HG02943 (cell line): ENCODE results near the gene PRAMEF11.
"Not testable (repeated sequence)": the region's sequence is repeated elsewhere in the genome, so short reads cannot be mapped to it uniquely, and the experiment has no call there.

ENCODE experiments used
- ATAC-seq: cut with Tn5 transposase; IDR thresholded peaks from one replicate; pipeline ENCODE4 v1.9.1; 2021; ENCODE audit warnings: mild to moderate bottlenecking, low read depth, moderate library complexity; ENCODE audit not compliant: unreplicated experiment

The PRAMEF11 gene

DNA sequence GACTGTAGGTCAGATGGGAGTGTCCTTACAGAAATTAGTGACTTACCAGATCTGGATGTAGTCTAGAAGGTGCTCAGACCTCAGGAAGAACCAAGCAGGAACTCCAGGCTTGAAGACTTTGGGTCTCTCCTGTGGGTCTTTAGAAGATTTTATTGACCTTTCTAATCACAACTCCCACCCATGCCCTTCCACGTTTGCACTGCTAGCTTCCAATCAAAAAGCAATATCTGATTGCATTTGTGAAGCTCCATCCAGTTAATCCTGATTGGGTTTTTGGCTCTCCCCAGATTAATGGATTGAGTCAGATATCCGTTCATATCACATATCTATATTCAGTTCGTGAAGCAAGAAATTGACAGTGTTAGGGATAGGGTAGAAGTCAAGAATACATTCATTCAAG lies at the start of gene PRAMEF11:
Gene PRAMEF11 (minus strand): TSS at position 101 of the 400 bp plus-strand sequence. CDS start 2,621 bp downstream, outside the sequence.
- ATAC-seq = not testable (repeated sequence)

- ATAC-seq = not testable (repeated sequence)
These were observed 47.2 kb upstream of the PRAMEF11 start for GRCh38 chr1:12878453-12878852.

GRCh38 chr1:12863131-12863880 lies 32.1 kb upstream of the PRAMEF11 start:
- not testable (repeated sequence) for ATAC-seq

DNA sequence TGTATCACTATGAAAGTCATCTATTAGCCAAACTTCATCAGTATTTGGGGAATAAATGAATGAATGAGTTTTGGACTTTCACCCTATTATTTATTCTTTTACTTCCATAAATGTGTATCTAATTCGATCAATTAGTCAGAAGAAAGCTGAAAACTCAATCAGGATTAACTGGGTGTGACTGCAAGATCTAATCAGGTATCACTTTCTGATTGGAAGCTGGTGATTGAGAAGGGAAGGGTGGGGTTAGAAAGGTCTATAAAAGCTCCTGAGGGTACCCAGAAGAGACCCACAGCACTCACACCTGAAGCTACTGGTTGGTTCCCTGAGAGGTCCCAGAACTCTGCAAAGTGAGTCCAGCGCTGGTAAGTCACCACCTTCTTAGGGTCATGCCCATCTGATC lies 25.6 kb upstream of the PRAMEF11 start, which contains the start of gene PRAMEF2:
Gene PRAMEF2 (plus strand): TSS at position 301 of the 400 bp plus-strand sequence. CDS start 1,924 bp downstream, outside the sequence.
- ATAC-seq = not testable (repeated sequence)

- ATAC-seq = no peak
These were observed 20.6 kb upstream of the PRAMEF11 start for GRCh38 chr1:12851779-12852178.

DNA sequence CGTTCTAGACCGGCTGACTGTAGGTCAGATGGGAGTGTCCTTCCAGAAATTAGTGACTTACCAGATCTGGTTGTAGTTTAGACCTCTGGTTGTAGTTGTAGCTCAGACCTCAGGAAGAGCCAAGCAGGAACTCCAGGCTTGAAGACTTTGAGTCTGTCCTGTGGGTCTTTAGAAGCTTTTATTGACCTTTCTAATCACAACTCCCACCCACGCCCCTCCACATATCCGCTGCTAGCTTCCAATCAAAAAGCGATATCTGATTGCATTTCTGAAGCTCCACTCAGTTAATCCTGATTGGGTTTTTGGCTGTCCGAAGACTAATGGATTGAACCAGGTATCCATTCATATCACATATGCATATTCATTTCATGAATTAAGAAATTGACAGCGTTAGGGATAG lies 17.4 kb upstream of the PRAMEF11 start, which contains the start of gene HNRNPCL1:
Gene HNRNPCL1 (minus strand): TSS at position 101 of the 400 bp plus-strand sequence. CDS start 431 bp downstream, outside the sequence.
- not testable (repeated sequence) for ATAC-seq

- not testable (repeated sequence) for ATAC-seq
These were observed 2.0 kb upstream of the PRAMEF11 start for GRCh38 chr1:12833251-12833650.

DNA sequence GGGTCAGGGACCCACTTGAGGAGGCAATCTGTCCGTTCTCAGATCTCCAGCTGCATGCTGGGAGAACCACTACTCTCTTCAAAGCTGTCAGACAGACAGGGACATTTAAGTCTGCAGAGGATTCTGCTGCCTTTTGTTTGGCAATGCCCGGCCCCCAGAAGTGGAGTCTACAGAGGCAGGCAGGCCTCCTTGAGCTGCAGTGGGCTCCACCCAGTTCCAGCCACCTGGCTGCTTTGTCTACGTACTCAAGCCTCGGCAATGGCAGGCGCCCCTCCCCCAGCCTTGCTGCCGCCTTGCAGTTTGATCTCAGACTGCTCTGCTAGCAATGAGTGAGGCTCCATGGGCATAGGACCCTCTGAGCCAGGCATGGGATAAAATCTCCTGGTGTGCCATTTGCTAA lies 12.1 kb downstream of the PRAMEF11 start:
- not testable (repeated sequence) for ATAC-seq

- no peak for ATAC-seq
These were observed 19.8 kb downstream of the PRAMEF11 start for GRCh38 chr1:12811409-12811784.

- no peak for ATAC-seq
These were observed 20.4 kb downstream of the PRAMEF11 start for GRCh38 chr1:12810691-12811408.

DNA sequence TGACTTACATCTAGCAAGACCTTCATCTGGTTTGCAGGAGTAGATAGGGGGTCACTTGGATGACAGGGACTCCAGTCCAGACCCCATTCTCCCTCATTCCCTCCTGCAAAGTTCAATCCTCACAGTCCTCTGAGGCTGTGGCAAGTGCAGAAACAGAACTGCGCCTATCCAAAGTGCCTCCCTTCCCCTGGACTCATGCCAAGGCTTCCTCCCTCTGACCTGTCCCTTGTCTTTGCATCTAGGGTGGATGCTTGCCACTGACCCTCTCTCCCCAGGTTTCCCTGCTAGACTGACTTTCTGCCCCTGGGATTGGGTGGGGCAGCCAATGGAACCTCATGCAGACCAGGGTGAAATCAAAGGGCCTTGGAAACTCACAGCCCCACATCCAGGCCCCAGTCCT lies 21.3 kb downstream of the PRAMEF11 start:
- ATAC-seq = no peak

DNA sequence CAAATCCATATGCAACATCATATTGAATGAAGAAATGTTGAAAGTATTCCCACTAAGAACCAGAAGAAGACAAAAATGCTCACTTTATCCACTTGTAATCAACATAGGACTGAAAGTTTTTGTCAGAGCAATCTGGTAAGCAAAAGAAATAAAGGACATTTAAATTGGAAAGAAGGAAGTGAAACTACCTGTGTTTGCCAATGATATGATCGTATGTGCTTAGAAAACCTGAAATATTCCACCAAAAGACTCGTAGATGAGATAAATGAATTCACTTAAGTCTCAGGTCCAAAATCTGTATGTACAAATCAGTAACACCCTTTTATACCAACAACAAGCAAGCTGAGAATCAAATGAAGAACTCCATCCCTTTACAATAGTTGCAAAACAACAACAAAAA lies 31.5 kb downstream of the PRAMEF11 start:
- no peak for ATAC-seq

DNA sequence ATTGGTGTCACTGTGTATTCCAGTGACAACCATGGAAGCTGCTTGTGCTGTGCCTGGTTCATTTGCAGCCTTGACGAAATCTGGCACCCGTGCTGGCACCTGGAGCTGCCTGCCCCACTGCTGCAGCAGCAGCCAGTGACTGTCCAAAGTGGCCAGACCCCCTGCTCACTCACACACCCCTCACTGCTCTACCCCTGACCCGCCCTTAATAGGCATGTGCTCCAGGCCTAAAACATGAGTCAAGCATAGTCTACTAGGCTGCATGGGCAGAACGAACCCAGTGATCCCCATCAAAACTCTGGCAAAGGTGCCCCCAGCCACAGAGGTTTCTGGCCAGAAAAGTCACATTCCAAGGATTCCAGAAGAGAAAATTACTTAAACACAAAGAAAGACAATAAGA lies 32.3 kb downstream of the PRAMEF11 start:
- no peak for ATAC-seq

- ATAC-seq = not testable (repeated sequence)
These were observed 40.1 kb downstream of the PRAMEF11 start, which contains the start of gene PRAMEF1 for GRCh38 chr1:12791097-12791496. PRAMEF1 (plus strand) TSS chr1:12791397; CDS start chr1:12793228, 1,831 bp downstream.

GRCh38 chr1:12784729-12785128 lies 46.5 kb downstream of the PRAMEF11 start:
- not testable (repeated sequence) for ATAC-seq

DNA sequence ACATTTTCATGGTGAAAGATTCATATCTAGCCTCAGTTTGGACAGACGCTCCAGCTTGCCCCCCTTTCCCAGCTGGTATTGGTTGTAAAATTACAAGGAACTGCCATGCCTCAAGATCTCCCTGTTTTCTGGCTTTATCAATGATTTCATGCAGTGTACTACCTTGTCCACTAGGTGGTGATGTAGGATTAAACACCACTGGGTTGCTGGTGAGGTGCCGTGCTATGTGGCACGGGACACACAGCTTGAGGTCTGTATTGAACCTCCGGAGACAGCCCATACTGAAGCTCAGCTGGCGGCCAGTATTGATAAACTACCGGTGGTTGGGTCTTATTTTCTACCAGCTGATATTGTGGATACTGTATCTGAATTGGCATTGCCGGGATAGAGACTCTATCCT lies 47.4 kb downstream of the PRAMEF11 start:
- ATAC-seq = not testable (repeated sequence)

DNA sequence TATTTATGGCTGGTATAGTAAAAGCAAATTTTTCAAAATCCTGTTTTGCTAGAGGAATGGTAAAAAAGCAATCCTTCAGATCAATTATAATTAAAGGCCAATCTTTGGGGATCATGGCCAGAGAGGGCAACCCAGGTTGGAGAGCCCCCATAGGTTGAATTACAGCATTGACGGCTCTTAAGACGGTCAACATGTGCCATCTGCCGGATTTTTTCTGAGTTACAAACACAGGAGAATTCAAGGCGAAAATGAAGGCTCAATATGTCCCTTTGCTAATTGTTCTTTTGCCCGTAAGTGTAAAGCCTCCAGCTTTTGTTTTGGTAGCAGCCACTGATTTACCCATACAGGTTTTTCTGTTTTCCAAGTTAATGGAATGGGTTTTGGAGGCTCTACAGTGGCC lies 49.7 kb downstream of the PRAMEF11 start:
- ATAC-seq = not testable (repeated sequence)

DNA sequence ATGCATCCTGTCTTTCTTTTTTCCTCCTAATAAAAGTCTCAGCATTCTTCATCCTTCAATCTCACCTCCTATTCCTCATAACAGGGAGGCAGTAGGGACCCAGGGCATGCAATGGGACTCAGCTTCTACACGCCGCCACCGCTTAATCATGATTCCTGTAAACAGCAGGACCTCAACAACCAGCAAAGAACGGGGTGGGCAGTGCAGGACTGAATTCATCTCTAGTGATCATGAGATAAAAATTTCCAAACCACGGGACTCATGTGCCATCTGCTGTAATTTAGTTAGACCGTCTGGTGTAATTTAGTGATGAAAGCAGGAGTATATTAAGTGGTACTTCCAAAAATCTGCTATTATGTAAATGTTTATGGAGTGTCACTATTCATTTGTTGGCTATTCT lies 52.3 kb downstream of the PRAMEF11 start:
- ATAC-seq = no peak

GRCh38 chr1:12778061-12778460 lies 53.1 kb downstream of the PRAMEF11 start:
- no peak for ATAC-seq

DNA sequence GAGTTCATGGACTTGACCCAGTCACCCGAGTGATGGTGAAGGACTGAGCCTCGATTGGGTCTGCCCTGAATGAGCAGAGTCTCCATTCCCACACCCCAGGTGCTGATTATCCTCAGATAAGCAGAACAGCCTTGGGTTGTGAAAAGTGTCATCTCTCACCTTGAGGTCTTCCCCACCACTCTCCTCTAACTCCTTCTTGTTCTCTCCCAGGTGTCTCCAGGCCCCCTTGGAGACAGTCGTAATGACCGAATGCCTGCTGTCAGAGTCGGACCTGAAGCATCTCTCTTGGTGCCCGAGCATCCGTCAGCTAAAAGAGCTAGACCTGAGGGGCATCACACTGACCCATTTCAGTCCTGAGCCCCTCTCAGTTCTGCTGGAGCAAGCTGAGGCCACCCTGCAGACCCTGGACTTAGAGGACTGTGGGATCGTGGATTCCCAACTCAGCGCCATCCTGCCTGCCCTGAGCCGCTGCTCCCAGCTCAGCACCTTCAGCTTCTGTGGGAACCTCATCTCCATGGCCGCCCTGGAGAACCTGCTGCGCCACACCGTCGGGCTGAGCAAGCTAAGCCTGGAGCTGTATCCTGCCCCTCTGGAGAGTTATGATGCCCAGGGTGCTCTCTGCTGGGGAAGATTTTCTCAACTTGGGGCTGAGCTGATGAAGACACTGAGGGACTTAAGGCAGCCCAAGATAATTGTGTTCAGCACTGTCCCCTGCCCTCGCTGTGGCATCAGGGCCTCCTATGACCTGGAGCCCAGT lies 54.2 kb downstream of the PRAMEF11 start:
- no peak for ATAC-seq

DNA sequence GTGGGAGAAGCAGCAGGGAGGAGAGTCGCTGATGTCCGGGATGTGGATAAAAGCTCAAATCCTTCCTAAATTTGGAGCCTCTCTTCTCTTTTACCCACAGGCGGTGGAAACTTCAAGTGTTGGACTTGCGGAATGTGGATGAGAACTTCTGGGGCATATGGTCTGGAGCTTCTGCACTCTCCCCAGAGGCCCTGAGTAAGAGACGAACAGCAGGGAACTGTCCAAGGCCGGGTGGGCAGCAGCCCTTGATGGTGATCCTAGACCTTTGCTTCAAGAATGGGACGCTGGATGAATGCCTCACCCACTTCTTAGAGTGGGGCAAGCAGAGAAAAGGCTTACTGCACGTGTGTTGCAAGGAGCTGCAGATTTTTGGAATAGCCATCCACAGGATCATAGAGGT lies 55.8 kb downstream of the PRAMEF11 start:
- no peak for ATAC-seq
